A673 (cell line): ENCODE results near the gene BBS9.

Experiments
- CTCF ChIP-seq: fragments of 300-800, 200-600 bp; sonication (generic); conservative IDR thresholded peaks from 2 replicates; pipeline ENCODE4 v1.5.1; 2017; ENCODE audit warnings: low read depth, mild to moderate bottlenecking, antibody characterized with exemption, low read length, moderate library complexity, mixed read lengths
- EZH2 ChIP-seq: fragments of 200-600 bp; sonication (generic); IDR thresholded peaks from 2 replicates; pipeline ENCODE4 v1.6.1; 2017; ENCODE audit warnings: borderline replicate concordance, low read depth, mild to moderate bottlenecking, mixed read lengths, antibody characterized with exemption, low read length; ENCODE audit not compliant: poor library complexity, severe bottlenecking

DNA sequence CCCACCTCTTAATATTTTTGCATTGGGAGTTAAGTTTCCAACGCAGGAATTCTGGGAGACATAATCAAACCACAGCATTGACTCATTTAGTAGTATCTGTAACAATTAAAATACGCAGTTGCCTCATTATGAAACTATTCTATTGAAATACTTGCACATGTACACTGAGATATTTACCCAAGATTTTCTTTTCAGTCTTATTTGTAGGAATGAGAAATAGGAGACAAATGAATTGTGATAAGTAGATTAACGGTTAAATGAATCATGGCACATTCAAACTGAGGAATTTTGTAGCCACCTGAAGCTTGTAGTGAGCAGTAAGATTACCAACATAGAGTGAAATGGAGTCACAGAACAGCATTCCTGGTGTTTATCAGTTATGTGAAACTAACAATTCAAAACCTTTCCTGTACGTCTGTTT, 38.2 kb upstream of the BBS9 start:
- no peak for TF ChIP-seq CTCF
- TF ChIP-seq EZH2 = no peak
